Naive thymus-derived CD8-positive, alpha-beta T cell (primary cell): Measurements from ENCODE around the gene STRN. TPM values are rescaled to one million over a fixed set of nuclear protein-coding genes. Genes with fewer than 3 reads are reported as not detected.
A peak's percentile ranks its signal among the peaks of the same experiment; 100 is the strongest.
"Not testable (repeated sequence)": the region's sequence is repeated elsewhere in the genome, so short reads cannot be mapped to it uniquely, and the experiment has no call there.

Experiments used
- ATAC-seq, 2 donors: fragments of 150-1000 bp; cut with Tn5 transposase in 1 of 2; sonication (Bioruptor Pico), chemical (Tn5 transposase) in 1 of 2; 1 replicate in 1 of 2; 2 replicates in 1 of 2; pipeline ENCODE4 v1.10.0; 2021; ENCODE audit warnings: mild to moderate bottlenecking in 2 of 2, moderate library complexity in 2 of 2
- POLR2A ChIA-PET: fragments of 350-600 bp; sonication (Branson Sonifier 250); formaldehyde crosslinking; loops from one replicate; lab custom pipeline; 2021; ENCODE audit warnings: antibody characterized with exemption; lab: Charles Lee
- DNase-seq, 10 donors: peaks; one replicate each; pipeline versions ENCODE4 v3.0.0 to v3.0.0-alpha.2; 2020 to 2022
- H3K27ac Mint-ChIP-seq, 10 donors: one replicate each; pipeline ENCODE4 v1.8.0; 2020 to 2022; ENCODE audit warnings: mild to moderate bottlenecking in 10 of 10, mixed read lengths in 10 of 10, moderate library complexity in 4 of 10, inconsistent platforms in 1 of 10
- H3K27me3 Mint-ChIP-seq, 5 donors: one replicate each; pipeline ENCODE4 v1.8.0; 2021 to 2022; ENCODE audit warnings: mixed read lengths in 5 of 5
- H3K36me3 Mint-ChIP-seq, 3 donors: one replicate each; pipeline ENCODE4 v1.8.0; 2020 to 2022; ENCODE audit warnings: mixed read lengths in 3 of 3, mild to moderate bottlenecking in 2 of 3, inconsistent platforms in 1 of 3
- H3K4me1 Mint-ChIP-seq, 4 donors: one replicate each; pipeline ENCODE4 v1.8.0; 2021 to 2022; ENCODE audit warnings: mixed read lengths in 4 of 4
- H3K4me3 Mint-ChIP-seq, 10 donors: one replicate each; pipeline ENCODE4 v1.8.0; 2020 to 2022; ENCODE audit warnings: mild to moderate bottlenecking in 10 of 10, mixed read lengths in 10 of 10, moderate library complexity in 6 of 10, inconsistent platforms in 1 of 10
- H3K9me3 Mint-ChIP-seq, 9 donors: one replicate each; pipeline ENCODE4 v1.8.0; 2020 to 2022; ENCODE audit warnings: mixed read lengths in 9 of 9, mild to moderate bottlenecking in 3 of 9, inconsistent platforms in 1 of 9, moderate library complexity in 1 of 9
- polyA plus RNA-seq, 3 donors: library from polyadenylated mRNA; unstranded; fragments of 300-500 nt; fragmentation: Illumina TruSeq; gene quantifications; one replicate each; pipeline ENCODE4 v1.2.3, GENCODE V29; 2021
- total RNA-seq, 8 experiments: library from RNA in 2 of 8; stranded (reverse) in 2 of 8; gene quantifications; one replicate each; pipeline ENCODE4 v1.2.3 and lab custom pipeline; 2021 to 2026

STRN gene
- total and polyA plus RNA-seq, 5 experiments from 2014 or later: 6.8 to 34.9 (median 10.8) TPM

GRCh38 chr2:36960773-36961172 lies 5.6 kb downstream of the STRN start:
- POLR2A ChIA-PET: no interaction called here
- no peak for ATAC-seq
- Mint-ChIP-seq H3K27me3 (no peaks in the 10 kb centered on the region), H3K27ac (peak overlapping the region in 1 of 10 donors; percentile 54), H3K9me3 (no peaks in the 10 kb centered on the region), H3K4me1 (peaks cover 42 to 78% (median 72%) of the 10 kb centered on the region in 4 donors), H3K4me3 (no peak overlapping the region), H3K36me3 (peaks cover 0 to 29% (median 0%) of the 10 kb centered on the region in 3 donors)
- DNase-seq: no peak

- Mint-ChIP-seq H3K4me3 (no peak overlapping the region), H3K27ac (peak overlapping the region in 2 of 10 donors; percentile 19 to 22), H3K36me3 (peaks cover 0 to 29% (median 0%) of the 10 kb centered on the region in 3 donors), H3K9me3 (no peaks in the 10 kb centered on the region), H3K27me3 (no peaks in the 10 kb centered on the region), H3K4me1 (peaks cover 41 to 77% (median 72%) of the 10 kb centered on the region in 4 donors)
- no peak for ATAC-seq
- DNase-seq: no peak
- POLR2A ChIA-PET: no interaction called here
Observed at GRCh38 chr2:36960005-36960675, 6.2 kb downstream of the STRN start.

- peaks cover 0 to 30% (median 6%) of the 10 kb centered on the region in 3 donors for H3K36me3 Mint-ChIP-seq
- no peaks in the 10 kb centered on the region for H3K9me3 Mint-ChIP-seq
- ATAC-seq (no peak), DNase-seq (no peak)
- H3K27me3 Mint-ChIP-seq: no peaks in the 10 kb centered on the region
- no peak overlapping the region for H3K4me3 Mint-ChIP-seq
- H3K27ac Mint-ChIP-seq: peak overlapping the region in 1 of 10 donors; percentile 35
- H3K4me1 Mint-ChIP-seq: peaks cover 25 to 59% (median 57%) of the 10 kb centered on the region in 4 donors
- POLR2A ChIA-PET: no interaction called here
Observed at GRCh38 chr2:36954977-36955607, 11.2 kb downstream of the STRN start.

- Mint-ChIP-seq H3K9me3 (no peaks in the 10 kb centered on the region), H3K27ac (peak overlapping the region in 4 of 10 donors; percentile 4 to 83 (median 28)), H3K4me1 (peaks cover 22 to 58% (median 50%) of the 10 kb centered on the region in 4 donors)
Observed at GRCh38 chr2:36952748-36953197, 13.6 kb downstream of the STRN start.

GRCh38 chr2:36951574-36951973 lies 14.8 kb downstream of the STRN start:
- H3K4me3 Mint-ChIP-seq: no peak overlapping the region
- POLR2A ChIA-PET: no interaction called here
- H3K9me3 Mint-ChIP-seq: no peaks in the 10 kb centered on the region
- peaks cover 0 to 16% (median 6%) of the 10 kb centered on the region in 3 donors for H3K36me3 Mint-ChIP-seq
- no peak for DNase-seq
- H3K4me1 Mint-ChIP-seq: peaks cover 22 to 58% (median 44%) of the 10 kb centered on the region in 4 donors
- ATAC-seq: no peak
- peak overlapping the region in 1 of 10 donors; percentile 29 for H3K27ac Mint-ChIP-seq
- H3K27me3 Mint-ChIP-seq: no peaks in the 10 kb centered on the region

More at GRCh38 chr2:36952748-36953197, 13.6 kb downstream of the STRN start:
- DNase-seq (no peak), ATAC-seq (no peak)
- H3K27me3 Mint-ChIP-seq: no peaks in the 10 kb centered on the region
- peaks cover 0 to 21% (median 6%) of the 10 kb centered on the region in 3 donors for H3K36me3 Mint-ChIP-seq
- POLR2A ChIA-PET: interaction anchor here (0.7 kb wide), 1 partner anchor 51 kb away, joined by 3 read pairs; no protein-coding TSS in a partner anchor
- H3K4me3 Mint-ChIP-seq: no peak overlapping the region

GRCh38 chr2:36951027-36951518 lies 15.3 kb downstream of the STRN start:
- DNase-seq: no peak
- Mint-ChIP-seq H3K27me3 (no peaks in the 10 kb centered on the region), H3K36me3 (peaks cover 0 to 16% (median 6%) of the 10 kb centered on the region in 3 donors), H3K9me3 (no peaks in the 10 kb centered on the region), H3K27ac (peak overlapping the region in 1 of 10 donors; percentile 29), H3K4me3 (no peak overlapping the region), H3K4me1 (peaks cover 22 to 58% (median 41%) of the 10 kb centered on the region in 4 donors)
- POLR2A ChIA-PET: no interaction called here
- ATAC-seq: no peak

GRCh38 chr2:36949845-36950244 lies 16.5 kb downstream of the STRN start:
- H3K36me3 Mint-ChIP-seq: peaks cover 0 to 18% (median 6%) of the 10 kb centered on the region in 3 donors
- H3K27me3 Mint-ChIP-seq: no peaks in the 10 kb centered on the region
- POLR2A ChIA-PET: no interaction called here
- no peak overlapping the region for H3K4me3 Mint-ChIP-seq
- ATAC-seq: no peak
- no peaks in the 10 kb centered on the region for H3K9me3 Mint-ChIP-seq
- H3K4me1 Mint-ChIP-seq: peaks cover 18 to 48% (median 31%) of the 10 kb centered on the region in 4 donors
- DNase-seq: no peak
- H3K27ac Mint-ChIP-seq: peak overlapping the region in 4 of 10 donors; percentile 0 to 57 (median 28)

GRCh38 chr2:36945240-36945639 lies 21.1 kb downstream of the STRN start:
- POLR2A ChIA-PET, H3K36me3 Mint-ChIP-seq, ATAC-seq, H3K4me3 Mint-ChIP-seq, H3K27me3 Mint-ChIP-seq, H3K9me3 Mint-ChIP-seq, DNase-seq: not testable (repeated sequence)
- H3K27ac Mint-ChIP-seq: peak overlapping the region in 1 of 10 donors; percentile 34
- H3K4me1 Mint-ChIP-seq: peaks cover 5 to 20% (median 10%) of the 10 kb centered on the region in 4 donors

GRCh38 chr2:36941867-36942266 lies 24.5 kb downstream of the STRN start:
- POLR2A ChIA-PET: no interaction called here
- H3K9me3 Mint-ChIP-seq: no peaks in the 10 kb centered on the region
- H3K4me3 Mint-ChIP-seq: no peak overlapping the region
- peaks cover 0 to 1% (median under 1%) of the 10 kb centered on the region in 4 donors for H3K4me1 Mint-ChIP-seq
- no peaks in the 10 kb centered on the region for H3K27me3 Mint-ChIP-seq
- ATAC-seq: no peak
- no peak overlapping the region for H3K27ac Mint-ChIP-seq
- H3K36me3 Mint-ChIP-seq: peaks cover 0 to 11% (median 5%) of the 10 kb centered on the region in 3 donors
- DNase-seq: no peak

- peak overlapping the region in 2 of 10 donors; percentile 34 to 45 for H3K27ac Mint-ChIP-seq
- POLR2A ChIA-PET, ATAC-seq: not testable (repeated sequence)
Observed at GRCh38 chr2:36936526-36936925, 29.8 kb downstream of the STRN start.

GRCh38 chr2:36931688-36932087 lies 34.6 kb downstream of the STRN start:
- ATAC-seq, H3K27me3 Mint-ChIP-seq, H3K9me3 Mint-ChIP-seq, DNase-seq, POLR2A ChIA-PET, H3K4me3 Mint-ChIP-seq, H3K36me3 Mint-ChIP-seq: not testable (repeated sequence)
- Mint-ChIP-seq H3K4me1 (peaks cover 7 to 22% (median 17%) of the 10 kb centered on the region in 4 donors), H3K27ac (peak overlapping the region in 3 of 10 donors; percentile 15 to 52 (median 33))

More at GRCh38 chr2:36936526-36936925, 29.8 kb downstream of the STRN start:
- not testable (repeated sequence) for H3K4me3 Mint-ChIP-seq, H3K9me3 Mint-ChIP-seq, H3K27me3 Mint-ChIP-seq, DNase-seq
- peaks cover 4 to 14% (median 5%) of the 10 kb centered on the region in 3 donors for H3K36me3 Mint-ChIP-seq
- peaks cover 6 to 16% (median 9%) of the 10 kb centered on the region in 4 donors for H3K4me1 Mint-ChIP-seq

GRCh38 chr2:36930787-36931410 lies 35.4 kb downstream of the STRN start:
- POLR2A ChIA-PET, H3K4me3 Mint-ChIP-seq, DNase-seq, H3K36me3 Mint-ChIP-seq, ATAC-seq, H3K27me3 Mint-ChIP-seq, H3K9me3 Mint-ChIP-seq: not testable (repeated sequence)
- Mint-ChIP-seq H3K4me1 (peaks cover 7 to 30% (median 24%) of the 10 kb centered on the region in 4 donors), H3K27ac (peak overlapping the region in 2 of 10 donors; percentile 59 to 69)
